GM18909 (cell line): ENCODE measurements around the gene DGCR2.
"Not testable (repeated sequence)": the region's sequence is repeated elsewhere in the genome, so short reads cannot be mapped to it uniquely, and the experiment has no call there.

Experiments used
- ATAC-seq: cut with Tn5 transposase; IDR thresholded peaks from one replicate; pipeline ENCODE4 v1.9.1; 2021; ENCODE audit warnings: mild to moderate bottlenecking; ENCODE audit not compliant: unreplicated experiment, poor library complexity

DGCR2 gene

DNA sequence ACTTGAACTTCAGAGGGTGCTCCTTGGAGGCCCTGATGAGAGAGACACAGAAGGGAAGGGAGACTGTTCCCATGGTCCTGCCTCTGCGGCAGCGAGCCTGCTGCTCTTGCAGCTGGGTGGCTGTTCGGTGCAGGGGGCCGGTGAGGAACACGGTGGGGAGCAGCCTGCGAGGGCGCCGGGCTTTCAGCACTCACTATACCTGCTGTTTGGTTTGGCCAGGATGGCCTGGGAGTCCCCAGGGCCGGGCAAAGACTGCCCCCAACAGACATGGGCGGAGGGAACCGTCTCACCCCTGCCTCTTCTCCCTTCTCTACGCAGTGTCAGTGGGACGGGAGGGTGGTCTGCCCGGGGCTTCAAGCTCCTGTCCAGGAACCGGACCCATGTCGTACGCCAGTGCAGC lies 128.2 kb downstream of the DGCR2 start:
- no peak for ATAC-seq

GRCh38 chr22:18992543-18993198 lies 129.5 kb downstream of the DGCR2 start:
- no peak for ATAC-seq

GRCh38 chr22:18991821-18992442 lies 130.3 kb downstream of the DGCR2 start:
- no peak for ATAC-seq

- ATAC-seq: no peak
Measured at GRCh38 chr22:18991138-18991432, 131.1 kb downstream of the DGCR2 start.

DNA sequence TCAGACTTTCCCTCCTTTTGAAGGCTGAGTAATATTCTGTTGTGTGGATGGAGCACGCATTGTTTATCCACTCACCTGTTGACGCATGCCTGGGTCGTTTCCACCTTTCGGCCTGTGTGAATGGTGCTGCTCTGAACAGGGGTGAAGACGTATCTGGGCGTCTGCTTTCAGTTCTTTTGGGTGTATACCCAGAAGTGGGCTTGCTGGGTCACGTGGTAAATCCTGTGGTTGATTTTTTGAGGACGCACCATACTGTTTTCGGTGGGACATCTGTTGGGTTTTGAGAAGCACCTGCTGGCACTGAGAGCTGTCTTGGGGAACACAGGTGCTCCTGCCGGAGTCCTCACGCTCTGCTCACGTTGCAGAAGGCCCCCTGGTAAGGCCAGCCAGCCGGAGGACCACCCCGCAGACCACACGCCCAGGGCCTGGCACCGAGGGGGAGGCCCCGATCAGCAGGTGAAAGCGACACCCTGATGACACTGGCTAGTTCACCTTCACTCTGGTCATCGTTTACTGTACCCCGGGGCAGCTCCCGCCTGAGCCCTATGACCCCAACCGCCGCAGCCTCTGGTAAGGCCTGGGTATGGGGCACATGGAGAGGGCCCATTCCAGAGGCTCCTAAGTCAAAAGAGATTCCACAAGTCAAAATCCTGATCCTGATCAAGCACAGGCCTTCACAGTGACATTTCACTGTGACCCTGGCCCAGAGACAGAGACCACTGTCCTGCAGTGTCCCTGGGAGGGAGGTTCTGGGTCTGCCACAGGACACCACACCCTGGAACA lies 131.7 kb downstream of the DGCR2 start:
- no peak for ATAC-seq

DNA sequence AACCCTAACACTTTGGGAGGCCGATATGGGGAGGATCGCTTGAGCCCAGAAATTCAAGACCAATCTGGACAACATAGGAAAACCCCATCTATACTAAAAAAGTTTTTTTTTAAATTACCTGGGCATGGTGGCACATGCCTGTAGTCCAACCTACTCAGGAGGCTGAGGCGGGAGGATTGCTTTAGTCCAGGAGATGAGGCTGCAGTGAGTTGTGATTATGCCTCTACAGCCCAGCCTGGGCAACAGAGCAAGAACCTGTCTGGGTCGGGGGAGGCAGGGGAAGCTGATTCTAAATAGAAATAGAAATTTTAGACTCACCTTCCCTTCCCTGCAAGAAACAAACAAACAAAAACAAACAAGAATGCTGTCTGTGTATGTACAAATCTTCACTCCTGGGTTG lies 133.3 kb downstream of the DGCR2 start:
- ATAC-seq: no peak

DNA sequence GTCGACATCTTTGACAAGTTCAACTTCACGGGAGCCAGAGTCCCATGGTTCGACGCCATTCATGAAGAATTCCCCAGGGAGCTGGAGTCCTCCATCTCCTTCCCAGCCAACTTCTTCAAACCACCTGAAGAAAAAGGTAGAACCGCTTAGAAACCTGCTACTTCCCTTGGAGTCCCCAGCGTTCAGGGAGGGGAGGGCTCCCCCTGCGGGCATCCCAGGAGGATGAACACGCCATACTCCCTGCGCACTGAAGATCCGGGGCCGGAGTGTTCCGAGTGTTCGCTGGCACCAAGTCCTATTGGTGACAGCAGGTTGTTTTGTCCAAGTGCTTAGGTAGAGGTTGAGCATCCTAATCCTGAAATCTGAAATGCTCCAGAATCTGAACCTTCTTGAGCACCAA lies 134.4 kb downstream of the DGCR2 start:
- no peak for ATAC-seq

GRCh38 chr22:18987114-18987513 lies 135.1 kb downstream of the DGCR2 start:
- not testable (repeated sequence) for ATAC-seq
